ENCODE data around the gene RHNO1. TPM values are rescaled to one million over a fixed set of nuclear protein-coding genes. Genes with fewer than 3 reads are reported as not detected.
A peak's percentile ranks its signal among the peaks of the same experiment; 100 is the strongest.

The RHNO1 gene
- total RNA-seq, 1 experiment from 2014 or later, result 71.7 TPM

DNA sequence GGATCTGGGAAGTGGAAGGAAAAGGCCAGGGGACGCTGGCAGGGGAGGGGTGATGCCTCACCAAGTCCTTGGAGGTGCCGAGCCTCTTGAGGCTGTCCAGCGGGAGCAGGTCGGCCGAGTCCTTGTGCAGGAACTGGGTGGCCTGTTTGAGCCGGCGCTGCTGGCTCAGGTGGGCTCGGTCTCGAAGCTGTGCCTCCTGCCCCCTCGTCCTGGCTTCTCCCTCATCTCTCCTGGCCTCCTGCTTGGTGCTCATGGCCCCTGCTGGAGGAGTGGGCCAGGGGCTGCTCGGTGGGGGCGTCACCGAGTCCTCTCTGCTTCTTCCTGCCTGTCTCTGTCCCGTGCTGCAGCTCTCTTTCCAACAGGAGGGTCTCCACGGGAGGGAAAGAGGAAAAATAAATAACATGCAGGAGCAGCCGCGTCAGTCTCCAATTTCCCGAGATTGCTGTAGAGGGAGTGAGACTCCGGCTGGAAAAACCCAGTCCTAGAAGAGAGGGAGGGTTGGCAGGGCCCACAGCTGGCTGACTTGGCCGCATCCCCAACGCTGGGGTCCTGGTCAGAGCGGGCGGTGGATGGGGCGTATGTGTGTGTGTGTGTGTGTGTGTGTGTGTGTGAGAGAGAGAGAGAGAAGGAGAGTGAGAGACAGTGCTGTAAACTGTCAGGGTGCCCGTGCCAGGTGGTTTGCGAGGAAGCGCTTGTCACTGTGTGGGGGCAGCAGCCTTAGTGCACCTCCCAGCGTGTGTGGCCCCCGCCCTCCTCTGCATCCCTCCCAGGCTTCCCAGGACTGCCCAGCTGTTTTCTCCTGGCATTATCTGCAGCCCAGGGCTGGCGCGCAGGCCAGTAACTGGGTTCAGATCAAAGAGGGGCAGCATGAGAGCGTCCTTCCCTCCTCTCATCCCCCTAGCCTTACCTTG, 42.2 kb upstream of the RHNO1 start, which contains the start of gene NRIP2:
TSS of gene NRIP2 (minus strand) at position 455 of the 911 bp plus-strand sequence. CDS start at position 403, 52 bp downstream.
- H3K9me3 ChIP-seq (ENCODE audit: low read depth, low read length, poor library complexity, severe bottlenecking), result no peaks in the 10 kb centered on the region
- intact Hi-C loops (cut with micrococcal nuclease; ENCODE audit: unreplicated experiment), result no loop called here
- H3K4me3 ChIP-seq (ENCODE audit: low read depth, low read length, poor library complexity, severe bottlenecking), result no peak within 1 kb of the TSS
- no peaks in the 10 kb centered on the region for H3K36me3 ChIP-seq (ENCODE audit: insufficient read depth, low read length, poor library complexity, severe bottlenecking)
- H3K4me1 ChIP-seq (ENCODE audit: insufficient read depth, low read length, poor library complexity, severe bottlenecking), result peaks cover 16% of the 10 kb centered on the region
- no TSS peak for BruUV-seq (replicated peaks)
- TF ChIP-seq, protein P1, sequence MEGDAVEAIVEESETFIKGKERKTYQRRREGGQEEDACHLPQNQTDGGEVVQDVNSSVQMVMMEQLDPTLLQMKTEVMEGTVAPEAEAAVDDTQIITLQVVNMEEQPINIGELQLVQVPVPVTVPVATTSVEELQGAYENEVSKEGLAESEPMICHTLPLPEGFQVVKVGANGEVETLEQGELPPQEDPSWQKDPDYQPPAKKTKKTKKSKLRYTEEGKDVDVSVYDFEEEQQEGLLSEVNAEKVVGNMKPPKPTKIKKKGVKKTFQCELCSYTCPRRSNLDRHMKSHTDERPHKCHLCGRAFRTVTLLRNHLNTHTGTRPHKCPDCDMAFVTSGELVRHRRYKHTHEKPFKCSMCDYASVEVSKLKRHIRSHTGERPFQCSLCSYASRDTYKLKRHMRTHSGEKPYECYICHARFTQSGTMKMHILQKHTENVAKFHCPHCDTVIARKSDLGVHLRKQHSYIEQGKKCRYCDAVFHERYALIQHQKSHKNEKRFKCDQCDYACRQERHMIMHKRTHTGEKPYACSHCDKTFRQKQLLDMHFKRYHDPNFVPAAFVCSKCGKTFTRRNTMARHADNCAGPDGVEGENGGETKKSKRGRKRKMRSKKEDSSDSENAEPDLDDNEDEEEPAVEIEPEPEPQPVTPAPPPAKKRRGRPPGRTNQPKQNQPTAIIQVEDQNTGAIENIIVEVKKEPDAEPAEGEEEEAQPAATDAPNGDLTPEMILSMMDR (conservative IDR thresholded peaks at IDR 0.05; ENCODE audit: low read depth, low read length), result no peak
- TF ChIP-seq EZH2 (IDR thresholded peaks at IDR 0.05; ENCODE audit: borderline replicate concordance, low read depth, low read length, poor library complexity, severe bottlenecking), result no peak
- H3K27me3 ChIP-seq (replicated peaks; ENCODE audit: insufficient read depth, low read depth, low read length, poor library complexity), result no peaks in the 10 kb centered on the region
- peak; percentile 20 for DNase-seq (ENCODE audit: low spot score)
- CTCF ChIA-PET, result interaction anchor here (0.8 kb wide), 1 partner anchor 11 kb away, joined by 3 read pairs; no protein-coding TSS in a partner anchor
- POLR2A ChIA-PET (ENCODE audit: low non-redundant PET), result interaction anchor here (0.6 kb wide), 1 partner anchor 40 kb away, joined by 5 read pairs; no protein-coding TSS in a partner anchor
- no peak within 1 kb of the TSS for H3K27ac ChIP-seq (ENCODE audit: low read depth, low read length, poor library complexity, severe bottlenecking)

DNA sequence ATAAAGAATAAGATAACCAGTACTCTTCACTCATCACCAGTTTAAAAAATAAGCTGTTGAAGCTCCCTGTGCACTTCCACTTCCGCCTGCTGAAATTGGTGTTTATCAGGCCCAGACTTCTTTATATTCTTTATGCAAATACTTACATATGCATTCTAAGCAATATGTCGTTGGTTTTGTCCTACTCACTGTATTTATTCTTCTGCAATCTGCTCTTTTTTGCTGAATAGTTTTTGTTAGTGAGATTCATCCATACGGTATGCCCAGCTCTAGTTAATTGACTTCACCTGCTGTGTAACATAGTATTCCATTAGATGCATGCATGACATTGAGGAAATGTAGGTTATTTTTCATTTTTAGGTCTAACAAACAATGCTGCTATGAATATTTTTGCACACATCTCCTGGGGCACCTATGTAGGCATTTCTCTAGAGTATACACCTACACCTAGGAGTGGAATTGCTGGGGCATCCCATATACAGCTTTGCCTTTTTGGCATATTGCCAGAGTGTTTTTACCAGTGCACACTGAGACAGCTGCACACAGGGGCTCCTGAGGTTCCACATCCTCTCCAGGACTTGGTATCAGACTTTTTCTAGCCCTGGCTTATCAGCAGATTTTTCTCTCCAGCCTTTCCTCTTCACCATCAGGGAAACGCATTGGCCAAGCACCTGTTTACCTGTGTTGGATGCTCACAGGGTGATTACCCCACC, 41.2 kb upstream of the RHNO1 start:
- TF ChIP-seq EZH2 (IDR thresholded peaks at IDR 0.05; ENCODE audit: borderline replicate concordance, low read depth, low read length, poor library complexity, severe bottlenecking), result no peak
- TF ChIP-seq, protein P1 (conservative IDR thresholded peaks at IDR 0.05; ENCODE audit: low read depth, low read length), result no peak
- intact Hi-C loops (cut with micrococcal nuclease; ENCODE audit: unreplicated experiment), result no loop called here
- no peak for DNase-seq (ENCODE audit: low spot score)
- H3K27me3 ChIP-seq (replicated peaks; ENCODE audit: insufficient read depth, low read depth, low read length, poor library complexity), result no peaks in the 10 kb centered on the region
- H3K36me3 ChIP-seq (ENCODE audit: insufficient read depth, low read length, poor library complexity, severe bottlenecking), result no peaks in the 10 kb centered on the region
- no peaks in the 10 kb centered on the region for H3K9me3 ChIP-seq (ENCODE audit: low read depth, low read length, poor library complexity, severe bottlenecking)
- peaks cover 16% of the 10 kb centered on the region for H3K4me1 ChIP-seq (ENCODE audit: insufficient read depth, low read length, poor library complexity, severe bottlenecking)
- no TSS peak for BruUV-seq (replicated peaks)
- ChIA-PET CTCF (interaction anchor here (1.2 kb wide), 1 partner anchor 10 kb away, joined by 3 read pairs; no protein-coding TSS in a partner anchor), POLR2A (ENCODE audit: low non-redundant PET) (no interaction called here)
- no peak overlapping the region for H3K27ac ChIP-seq (ENCODE audit: low read depth, low read length, poor library complexity, severe bottlenecking)
- H3K4me3 ChIP-seq (ENCODE audit: low read depth, low read length, poor library complexity, severe bottlenecking), result no peak overlapping the region

DNA sequence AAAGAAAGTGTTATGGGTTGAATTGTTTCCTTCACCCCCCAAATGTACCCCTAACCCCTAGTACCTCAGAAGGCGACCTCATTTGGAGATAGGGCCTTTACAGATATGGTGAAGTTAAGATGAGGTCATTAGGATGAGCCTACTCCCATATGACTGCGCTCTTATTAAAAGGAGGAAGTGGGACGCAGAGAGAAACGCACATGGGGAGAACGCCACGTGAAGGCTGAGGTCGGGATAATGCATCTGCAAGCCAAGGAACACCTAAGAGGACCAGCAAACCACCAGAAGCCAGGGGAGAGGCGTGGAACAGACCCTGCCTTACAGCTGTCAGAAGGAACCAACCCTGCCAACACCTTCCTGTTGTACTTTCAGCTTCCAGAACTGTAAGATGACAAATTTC, 40.4 kb upstream of the RHNO1 start:
- intact Hi-C loops (cut with micrococcal nuclease; ENCODE audit: unreplicated experiment), result no loop called here
- CTCF ChIA-PET, result interaction anchor here (1.2 kb wide), 1 partner anchor 9 kb away, joined by 3 read pairs; no protein-coding TSS in a partner anchor
- POLR2A ChIA-PET (ENCODE audit: low non-redundant PET), result no interaction called here
- Histone ChIP-seq H3K27ac (ENCODE audit: low read depth, low read length, poor library complexity, severe bottlenecking) (no peak overlapping the region), H3K4me1 (ENCODE audit: insufficient read depth, low read length, poor library complexity, severe bottlenecking) (peaks cover 16% of the 10 kb centered on the region), H3K9me3 (ENCODE audit: low read depth, low read length, poor library complexity, severe bottlenecking) (no peaks in the 10 kb centered on the region), H3K36me3 (ENCODE audit: insufficient read depth, low read length, poor library complexity, severe bottlenecking) (no peaks in the 10 kb centered on the region), H3K27me3 (replicated peaks; ENCODE audit: insufficient read depth, low read depth, low read length, poor library complexity) (no peaks in the 10 kb centered on the region), H3K4me3 (ENCODE audit: low read depth, low read length, poor library complexity, severe bottlenecking) (no peak overlapping the region)
- no TSS peak for BruUV-seq (replicated peaks)
- TF ChIP-seq, protein P1 (conservative IDR thresholded peaks at IDR 0.05; ENCODE audit: low read depth, low read length), result no peak
- TF ChIP-seq EZH2 (IDR thresholded peaks at IDR 0.05; ENCODE audit: borderline replicate concordance, low read depth, low read length, poor library complexity, severe bottlenecking), result no peak
- DNase-seq (ENCODE audit: low spot score), result no peak
